DMS53 (cell line): Measurements from ENCODE around the gene PLD1.

ENCODE experiments used
- DNase-seq: peaks from one replicate; lab custom pipeline; 2025; lab: John Stamatoyannopoulos, UW

The PLD1 gene

GRCh38 chr3:171558188-171558696 lies 252.0 kb downstream of the PLD1 start:
- no peak for DNase-seq

- no peak for DNase-seq
Measured at GRCh38 chr3:171557173-171557572, 253.1 kb downstream of the PLD1 start.

GRCh38 chr3:171556574-171557145 lies 253.6 kb downstream of the PLD1 start:
- DNase-seq, result peak; percentile 70

- peak; percentile 13 for DNase-seq
Measured at GRCh38 chr3:171556148-171556547, 254.1 kb downstream of the PLD1 start.

- DNase-seq, result no peak
Measured at GRCh38 chr3:171553086-171553485, 257.2 kb downstream of the PLD1 start.

- DNase-seq, result no peak
Measured at GRCh38 chr3:171552531-171552930, 257.8 kb downstream of the PLD1 start.

- no peak for DNase-seq
Measured at GRCh38 chr3:171551296-171551695, 259.0 kb downstream of the PLD1 start.
